ENCODE data around the gene INPP4B.

Gene INPP4B

DNA sequence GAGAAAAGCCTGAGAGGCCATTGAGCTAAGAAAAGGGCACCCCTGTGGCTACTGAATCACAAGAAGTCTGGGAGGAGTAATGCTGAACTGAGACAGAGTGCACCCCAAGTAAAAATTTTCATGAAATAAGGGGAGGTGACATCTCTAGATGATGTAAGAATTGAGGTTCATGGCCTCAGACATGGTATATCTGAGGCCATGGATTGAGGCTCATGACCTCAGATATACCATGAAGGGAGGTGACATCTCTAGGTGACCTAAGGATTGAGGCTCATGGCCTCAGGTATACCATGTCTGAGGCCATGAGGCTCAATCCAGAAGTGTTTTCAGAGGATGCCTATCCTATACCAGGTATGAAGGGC lies 560.9 kb downstream of the INPP4B start:
- no peak for DNase-seq (ENCODE audit: low spot score)

DNA sequence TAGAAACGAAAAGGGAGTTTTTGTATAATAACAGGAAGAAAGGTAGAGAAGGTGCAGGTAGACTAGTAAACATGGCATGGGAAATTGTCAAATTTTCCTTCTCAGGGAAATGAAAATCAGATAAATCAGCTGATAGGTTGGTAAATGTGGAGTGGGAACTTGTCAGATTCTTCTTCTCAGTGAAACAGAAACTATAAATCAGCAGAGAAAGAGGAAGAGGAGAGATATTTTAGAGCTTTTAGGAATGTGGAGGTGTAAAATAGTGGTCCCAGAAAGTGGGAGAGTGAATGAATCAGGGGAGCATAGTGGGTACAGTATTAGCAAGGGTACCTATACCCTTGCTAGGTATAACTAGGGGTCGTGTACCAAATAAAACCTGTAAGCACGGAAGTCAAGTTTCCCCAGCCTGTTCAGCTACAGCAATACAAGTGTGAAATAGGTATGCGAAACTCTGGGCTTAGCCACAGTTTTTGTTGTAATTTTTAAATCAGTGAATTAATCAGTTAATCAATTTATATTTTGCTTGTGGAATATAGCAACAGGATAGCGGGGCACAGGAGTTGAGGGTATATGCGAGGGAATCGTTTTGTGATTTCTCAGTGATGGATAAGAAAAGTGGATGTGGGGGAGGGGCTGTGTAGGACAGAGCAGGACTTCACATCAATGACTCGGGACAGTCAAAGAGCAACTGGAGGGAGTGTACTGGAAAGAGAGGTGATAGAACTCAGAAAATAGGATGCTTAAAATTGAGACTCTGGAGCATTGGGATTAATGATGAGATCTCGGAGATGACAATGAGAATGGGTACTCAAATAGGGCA lies 561.5 kb downstream of the INPP4B start:
- no peak for DNase-seq (ENCODE audit: low spot score)

DNA sequence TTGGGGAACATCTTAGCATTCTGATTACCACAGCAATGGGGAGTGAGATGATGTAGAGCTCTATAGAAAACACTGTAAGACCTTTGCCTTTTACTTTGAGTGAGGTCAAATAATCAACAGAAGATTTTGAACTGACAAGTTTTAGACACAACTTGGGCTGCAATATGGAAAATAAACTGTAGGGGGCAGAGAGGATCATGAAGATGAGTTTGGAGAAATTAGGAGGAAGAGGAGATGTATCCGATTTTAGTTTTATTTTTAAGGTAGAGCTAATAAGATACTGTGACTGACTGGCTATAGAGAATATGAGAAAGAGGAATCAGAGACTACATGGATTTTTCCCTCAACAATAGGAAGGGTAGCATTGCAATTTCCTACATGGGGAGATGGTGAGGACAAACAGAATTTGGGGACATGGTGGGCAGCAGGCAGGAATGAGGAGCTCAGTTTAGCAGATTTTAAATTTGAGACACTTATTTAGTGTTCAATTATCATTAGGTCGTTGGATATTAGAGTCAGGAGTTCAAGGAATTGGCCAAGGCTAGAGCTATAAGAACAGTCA lies 563.1 kb downstream of the INPP4B start:
- peak; percentile 50 for DNase-seq (ENCODE audit: low spot score)

DNA sequence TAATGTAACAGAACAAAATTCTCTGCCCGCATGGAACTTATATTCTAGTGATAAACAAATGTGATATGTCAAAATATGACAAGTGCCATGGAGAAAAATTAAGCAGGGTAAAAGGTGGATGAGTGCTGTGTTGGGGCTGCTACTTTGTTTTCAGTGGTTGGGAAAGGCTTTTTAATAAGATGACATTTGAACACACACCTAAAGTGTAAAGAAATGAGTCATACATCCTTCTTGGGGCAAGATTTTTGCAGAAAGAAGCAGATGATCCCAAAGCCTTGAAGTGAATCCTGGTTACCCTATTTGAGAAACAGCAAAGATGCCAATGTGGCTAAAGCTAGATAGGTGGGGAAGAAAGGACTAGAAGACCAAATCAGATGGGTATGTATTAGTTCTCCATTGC lies 564.1 kb downstream of the INPP4B start:
- DNase-seq (ENCODE audit: low spot score), result no peak

DNA sequence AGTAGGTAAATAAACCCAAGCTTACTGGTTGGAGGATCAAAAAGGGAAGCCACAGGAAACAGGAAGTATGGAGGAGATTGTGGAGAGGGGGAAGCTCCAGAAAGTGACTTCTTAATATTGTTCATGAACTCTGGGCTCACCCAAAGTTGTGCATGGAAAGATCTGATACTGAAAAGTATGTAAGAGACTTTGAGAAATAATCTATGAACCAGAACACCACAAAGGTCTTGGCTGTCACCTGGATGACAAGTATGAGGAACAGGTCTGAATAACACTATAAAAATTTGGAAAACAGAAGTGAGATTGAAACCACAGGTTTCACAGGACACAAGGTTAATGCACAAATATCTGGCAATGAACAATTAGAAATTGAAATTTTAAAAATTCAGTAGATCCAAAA lies 567.4 kb downstream of the INPP4B start:
- no peak for DNase-seq (ENCODE audit: low spot score)

DNA sequence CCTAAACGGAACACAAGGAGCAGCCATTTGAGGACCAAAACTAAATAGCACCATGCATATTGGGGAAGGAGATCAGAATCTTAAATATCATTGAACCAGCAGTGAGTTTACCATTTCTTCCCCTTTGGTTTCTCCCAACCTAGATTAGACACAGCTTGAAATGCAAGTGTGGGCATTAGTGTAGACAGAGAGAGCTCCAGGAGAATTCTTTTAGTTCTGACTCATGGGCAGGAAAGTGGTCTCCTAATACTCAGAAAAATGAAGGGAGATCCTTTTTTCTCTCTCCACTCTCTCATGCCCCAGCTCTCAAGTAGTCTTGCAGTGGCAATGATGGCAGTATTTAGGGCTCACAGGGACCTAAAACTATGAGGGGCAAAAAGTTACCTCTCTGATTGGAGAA lies 567.9 kb downstream of the INPP4B start:
- DNase-seq (ENCODE audit: low spot score), result no peak

DNA sequence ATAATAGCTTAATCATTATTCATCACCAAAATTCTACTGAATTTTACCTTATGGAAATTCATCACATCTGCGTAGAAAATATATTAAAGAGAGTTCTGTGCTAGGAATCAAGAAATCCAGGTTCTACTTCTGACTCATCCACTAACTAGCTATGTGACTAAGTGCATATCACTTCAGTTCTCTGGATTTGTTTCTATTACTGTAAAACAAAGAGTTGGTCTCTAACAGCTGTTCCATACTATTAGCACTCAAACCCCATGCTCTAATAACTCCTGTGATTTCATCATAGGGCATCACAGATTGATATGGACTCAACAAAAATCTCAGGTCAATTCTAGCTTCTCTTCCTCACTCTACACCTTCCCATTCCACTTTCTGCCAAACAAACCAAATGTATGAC lies 572.0 kb downstream of the INPP4B start:
- no peak for DNase-seq (ENCODE audit: low spot score)

DNA sequence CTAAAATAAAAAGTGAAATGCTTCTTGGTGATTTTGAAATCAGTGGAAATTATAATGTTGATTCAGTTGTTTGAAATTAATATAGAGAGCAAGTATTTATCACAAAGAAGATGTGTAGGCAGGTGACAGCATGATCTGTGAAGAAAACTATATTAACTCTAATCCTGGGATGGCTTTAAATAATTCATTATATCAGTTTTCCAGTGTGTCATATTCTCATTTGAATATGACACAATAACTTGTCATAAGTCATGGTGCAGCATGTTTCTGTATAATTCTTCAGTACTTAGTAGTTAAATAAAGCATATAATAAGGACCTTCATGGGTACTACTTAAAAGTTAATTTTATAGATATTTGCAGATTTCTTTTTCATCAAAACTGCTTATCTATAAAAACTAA lies 573.6 kb downstream of the INPP4B start:
- DNase-seq (ENCODE audit: low spot score), result no peak

DNA sequence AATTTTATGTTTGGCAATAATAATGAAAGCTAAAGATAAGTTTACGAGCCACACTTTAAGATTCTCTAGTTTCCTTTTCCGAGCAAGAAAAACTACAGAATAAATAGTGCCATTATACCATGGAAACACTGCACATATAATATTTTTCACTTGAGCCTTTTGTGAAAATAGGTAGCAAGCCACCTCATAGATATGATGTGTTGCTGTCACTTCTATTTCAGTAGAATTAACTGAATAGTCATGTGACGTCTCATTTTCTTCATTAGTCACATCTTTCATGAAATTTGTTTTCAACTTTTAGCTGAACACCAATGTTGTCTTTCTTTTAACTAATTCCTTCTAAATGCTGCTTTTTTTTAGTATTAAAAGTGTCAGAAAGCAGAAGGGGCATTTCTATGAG lies 574.3 kb downstream of the INPP4B start:
- no peak for DNase-seq (ENCODE audit: low spot score)

DNA sequence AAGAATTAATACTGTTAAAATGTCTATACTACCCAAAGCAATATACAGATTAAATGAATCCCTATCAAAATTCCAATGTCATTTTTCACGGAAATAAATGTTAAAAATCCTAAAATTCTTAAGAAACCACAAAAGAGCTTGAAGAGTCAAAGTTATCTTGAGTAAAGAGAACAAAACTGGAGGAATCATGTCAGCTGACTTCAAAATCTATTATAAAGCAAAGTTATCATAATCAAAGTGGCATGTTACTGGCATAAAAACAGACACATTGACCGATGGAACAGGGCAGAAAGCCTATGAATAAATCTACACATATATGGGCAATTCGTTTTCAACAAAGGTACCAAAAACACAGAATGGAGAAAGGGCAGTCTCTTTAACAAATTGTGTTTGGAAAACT lies 579.0 kb downstream of the INPP4B start:
- DNase-seq (ENCODE audit: low spot score), result no peak

DNA sequence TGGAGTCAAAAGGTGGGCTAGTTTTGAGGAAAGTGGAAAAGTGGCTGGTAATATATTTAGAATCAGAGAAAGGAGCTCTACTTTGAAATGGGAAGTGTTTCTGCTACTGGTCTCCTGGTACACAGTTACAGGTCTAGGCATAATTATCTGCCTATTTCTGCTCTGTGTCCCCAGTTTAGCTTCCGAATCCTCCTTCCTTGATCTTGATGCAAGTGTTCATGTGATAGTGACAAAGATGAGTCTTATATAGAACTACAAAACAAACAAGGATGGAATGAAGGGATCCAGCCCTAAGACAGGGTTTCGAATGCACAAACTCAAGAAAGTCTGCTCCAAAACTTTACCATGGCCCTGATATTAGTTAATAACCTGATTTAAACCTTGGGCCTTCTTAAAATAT lies 580.2 kb downstream of the INPP4B start:
- DNase-seq (ENCODE audit: low spot score), result no peak

DNA sequence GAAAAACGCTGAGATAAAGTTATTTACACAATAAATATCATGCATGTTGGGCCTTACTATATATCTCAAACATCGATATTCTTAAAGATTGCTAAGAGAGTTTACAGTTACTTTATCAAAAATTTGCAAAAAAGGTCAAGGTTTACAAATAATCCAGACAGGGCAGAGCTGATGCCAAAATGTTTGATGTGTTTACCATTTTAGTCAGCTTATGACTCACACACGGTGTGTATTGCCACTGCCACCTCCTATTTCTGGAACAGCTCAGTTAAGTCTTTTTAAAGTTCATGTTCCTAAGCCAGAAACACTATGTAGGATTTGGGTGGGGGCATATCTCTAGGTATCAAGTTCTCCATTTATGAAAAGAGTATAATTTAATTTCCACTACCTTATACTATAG lies 580.6 kb downstream of the INPP4B start:
- peak; percentile 37 for DNase-seq (ENCODE audit: low spot score)

DNA sequence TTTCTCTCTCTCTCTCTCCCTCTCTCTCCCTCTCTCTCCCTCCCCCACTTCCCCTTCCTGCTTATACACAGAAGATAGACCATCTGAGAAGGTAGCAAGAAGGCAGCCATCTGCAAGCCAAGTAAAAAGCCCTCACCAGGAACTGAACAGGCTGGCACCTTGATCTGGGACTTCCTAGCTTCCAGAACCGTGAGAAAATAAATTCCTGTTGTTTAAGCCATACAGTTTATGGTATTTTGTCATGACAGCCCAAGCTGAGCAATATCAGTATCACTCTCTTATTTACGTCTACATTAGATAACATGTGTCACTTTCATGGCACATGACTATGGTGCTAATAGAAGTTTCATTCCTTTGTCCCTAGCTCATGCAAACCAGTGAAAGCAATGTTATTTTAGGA lies 581.1 kb downstream of the INPP4B start:
- DNase-seq (ENCODE audit: low spot score), result no peak

DNA sequence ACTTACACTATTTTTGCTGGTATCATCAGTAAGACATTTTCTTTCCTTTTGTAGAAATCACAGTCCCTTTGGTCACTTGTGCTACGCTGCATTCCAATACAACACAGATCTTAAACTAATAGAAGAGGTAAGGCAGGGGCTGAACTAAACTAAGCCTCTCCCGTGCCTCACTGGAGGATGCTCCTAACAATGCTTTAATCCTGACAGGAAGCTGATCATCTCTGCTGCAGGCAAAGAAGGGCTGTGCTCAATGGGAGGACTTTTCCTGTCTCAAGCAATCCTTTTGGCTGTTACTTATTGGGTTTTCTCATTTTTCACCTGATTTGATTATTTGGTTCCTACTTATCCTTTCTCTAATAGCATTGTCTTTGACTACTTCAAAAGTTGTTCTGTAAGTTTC lies 583.1 kb downstream of the INPP4B start:
- no peak for DNase-seq (ENCODE audit: low spot score)

DNA sequence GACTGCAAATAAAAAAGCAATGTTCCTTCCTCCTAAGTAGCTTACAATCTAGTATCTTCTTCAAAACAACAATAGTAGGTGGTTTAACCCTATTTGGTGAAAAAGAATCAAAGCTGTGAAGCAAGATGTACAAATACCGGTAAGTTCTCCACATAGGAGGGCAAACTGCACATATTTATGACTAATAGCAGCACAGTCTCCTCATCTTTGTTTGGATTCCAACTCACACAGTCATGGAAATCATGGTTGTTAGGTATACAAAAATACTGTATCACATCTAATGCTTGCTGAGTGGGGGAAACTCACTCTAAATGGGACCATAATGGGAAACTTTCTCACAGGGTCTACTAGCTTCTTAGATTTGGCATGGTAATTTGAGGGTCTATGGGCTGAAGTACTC lies 597.2 kb downstream of the INPP4B start:
- no peak for DNase-seq (ENCODE audit: low spot score)

DNA sequence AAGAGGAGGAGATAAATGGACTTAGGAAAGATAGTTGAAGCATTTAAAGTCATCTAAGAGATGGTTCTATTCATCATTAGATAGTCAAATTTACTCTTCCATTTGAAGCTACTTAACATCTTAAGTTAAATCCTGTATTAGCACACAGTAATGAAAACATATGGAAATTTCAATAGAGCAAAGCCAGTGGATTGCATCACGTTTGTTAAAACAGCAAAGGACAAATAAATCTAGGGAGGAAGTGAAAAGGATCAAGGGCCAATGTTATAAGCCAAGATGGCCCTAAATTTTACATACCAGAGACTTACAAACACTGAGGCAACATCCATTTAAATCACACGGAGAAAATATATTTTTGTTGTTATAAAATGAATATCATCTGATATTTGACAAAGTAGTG lies 602.8 kb downstream of the INPP4B start:
- no peak for DNase-seq (ENCODE audit: low spot score)

DNA sequence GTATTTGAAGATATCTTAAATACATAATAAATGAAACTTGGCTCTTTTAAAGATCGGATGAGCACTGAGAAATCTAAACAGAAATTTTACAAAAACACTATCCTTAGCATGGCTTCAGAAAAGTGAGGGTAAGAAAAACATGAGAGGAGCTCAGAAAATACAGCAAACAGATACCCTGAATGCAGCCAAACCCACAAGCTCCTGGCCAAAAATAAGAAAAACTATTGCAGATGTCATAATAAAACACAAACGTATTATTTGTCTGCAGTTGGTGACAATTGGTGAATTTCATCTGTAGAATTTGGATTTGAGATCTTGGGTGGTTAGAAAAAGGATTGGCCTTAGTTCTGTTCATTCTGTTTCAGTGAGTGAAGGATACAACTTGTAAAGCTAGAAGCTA lies 603.9 kb downstream of the INPP4B start:
- no peak for DNase-seq (ENCODE audit: low spot score)

DNA sequence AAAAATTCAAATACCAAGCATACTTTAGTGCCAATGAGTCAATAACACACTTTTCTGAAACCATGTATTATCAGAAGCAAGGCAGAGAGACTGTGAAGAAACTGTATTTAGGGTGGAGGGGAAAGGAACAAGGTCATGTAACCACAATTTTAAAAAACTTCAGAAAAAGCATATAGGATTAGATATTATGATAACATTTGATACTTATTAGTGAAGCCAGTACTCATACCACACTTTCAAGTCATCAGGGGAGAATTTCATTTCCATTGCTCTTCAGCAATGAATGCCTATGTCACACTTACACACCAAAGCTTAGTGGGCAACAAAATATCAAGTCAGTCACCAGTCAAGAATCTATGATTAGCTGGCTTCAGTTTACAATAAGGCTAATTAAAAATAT lies 607.5 kb downstream of the INPP4B start:
- no peak for DNase-seq (ENCODE audit: low spot score)

DNA sequence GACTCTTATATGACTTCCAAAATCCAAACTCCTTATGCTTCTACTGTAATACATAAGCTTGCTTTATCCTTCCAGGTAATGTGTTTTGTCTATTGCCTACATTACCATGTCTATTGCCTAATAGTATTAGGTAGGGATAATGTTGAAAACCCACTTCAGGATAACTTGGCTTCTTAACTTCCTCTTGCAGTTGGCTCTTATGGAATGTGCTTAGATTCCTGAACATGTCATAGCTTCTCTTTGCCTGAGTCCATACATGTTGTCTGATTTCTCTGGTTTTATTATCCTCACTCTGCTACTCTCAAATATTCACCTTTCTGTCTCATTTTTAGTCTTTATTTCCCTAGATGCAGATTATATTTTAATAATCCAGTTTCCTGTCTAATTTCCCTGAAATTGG lies 609.8 kb downstream of the INPP4B start:
- no peak for DNase-seq (ENCODE audit: low spot score)

DNA sequence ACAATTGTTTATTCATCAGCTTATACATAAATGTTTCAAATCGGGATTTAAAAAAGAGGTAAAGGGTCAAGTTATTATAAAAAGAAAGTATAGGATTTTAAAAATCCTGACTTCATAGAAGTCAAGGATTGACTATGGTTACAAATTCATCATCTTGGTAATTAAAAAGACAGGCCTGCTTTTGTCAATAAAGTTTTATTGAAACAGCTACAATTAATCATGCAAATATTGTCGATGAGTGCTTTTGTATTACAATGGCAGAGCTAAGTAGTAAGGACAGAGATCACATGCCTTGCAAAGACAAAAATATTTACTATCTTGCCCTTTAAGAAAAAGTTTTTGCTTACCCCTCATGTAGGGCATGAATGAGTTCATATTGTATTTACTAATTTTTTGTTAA lies 614.3 kb downstream of the INPP4B start:
- no peak for DNase-seq (ENCODE audit: low spot score)

DNA sequence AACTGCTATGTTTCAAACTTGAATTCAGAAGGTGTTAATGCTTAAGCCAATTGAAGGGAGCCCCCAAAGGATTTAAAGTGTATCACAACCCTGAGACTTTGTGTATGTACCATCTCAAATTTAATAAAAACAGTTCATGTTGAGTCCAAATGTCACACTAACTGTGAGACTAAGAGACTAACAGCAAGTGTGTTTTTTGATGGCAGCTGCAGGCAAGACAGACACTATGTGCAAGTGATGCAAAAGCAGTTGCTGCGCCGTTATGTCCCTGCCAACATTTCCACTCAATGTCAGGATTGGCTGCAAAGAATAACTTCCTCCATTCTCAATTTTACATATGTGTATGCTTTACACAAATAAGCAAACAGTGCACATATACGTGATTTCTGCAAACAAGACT lies 615.1 kb downstream of the INPP4B start:
- no peak for DNase-seq (ENCODE audit: low spot score)

DNA sequence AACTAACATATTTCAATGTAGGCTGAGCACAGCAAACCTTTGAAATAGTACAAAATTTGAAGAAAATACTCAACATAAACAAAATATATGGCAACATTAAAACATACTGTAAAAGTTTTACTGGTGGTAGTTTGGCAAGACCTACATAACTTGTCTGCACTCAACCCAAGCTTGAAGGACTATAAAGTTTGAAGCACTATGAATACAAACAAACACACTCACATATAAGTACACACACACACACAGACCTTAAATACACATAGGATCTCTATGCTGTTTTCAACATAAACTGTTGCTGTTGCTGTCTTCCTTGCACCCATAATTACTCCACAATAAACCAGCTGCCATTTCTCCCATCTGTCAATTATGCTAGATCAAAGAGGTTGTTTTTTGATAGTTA lies 620.1 kb downstream of the INPP4B start:
- DNase-seq (ENCODE audit: low spot score), result no peak

DNA sequence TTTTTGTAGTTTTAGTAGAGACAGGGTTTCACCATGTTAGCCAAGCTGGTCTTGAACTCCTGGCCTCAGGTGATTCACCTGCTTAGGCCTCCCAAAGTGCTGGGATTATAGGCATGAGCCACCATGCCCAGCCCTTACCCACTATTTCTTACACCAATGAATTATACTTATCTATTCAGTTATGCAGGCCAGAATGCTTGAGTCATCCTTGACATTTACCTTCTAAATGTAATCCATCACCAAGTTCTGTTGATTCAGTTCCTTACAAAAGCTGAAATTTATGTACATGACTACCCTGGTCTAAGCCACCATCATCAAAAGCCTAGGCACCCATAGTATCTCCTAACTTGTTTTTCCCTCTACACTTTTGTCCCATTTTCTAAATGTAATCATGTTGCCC lies 624.0 kb downstream of the INPP4B start:
- no peak for DNase-seq (ENCODE audit: low spot score)

DNA sequence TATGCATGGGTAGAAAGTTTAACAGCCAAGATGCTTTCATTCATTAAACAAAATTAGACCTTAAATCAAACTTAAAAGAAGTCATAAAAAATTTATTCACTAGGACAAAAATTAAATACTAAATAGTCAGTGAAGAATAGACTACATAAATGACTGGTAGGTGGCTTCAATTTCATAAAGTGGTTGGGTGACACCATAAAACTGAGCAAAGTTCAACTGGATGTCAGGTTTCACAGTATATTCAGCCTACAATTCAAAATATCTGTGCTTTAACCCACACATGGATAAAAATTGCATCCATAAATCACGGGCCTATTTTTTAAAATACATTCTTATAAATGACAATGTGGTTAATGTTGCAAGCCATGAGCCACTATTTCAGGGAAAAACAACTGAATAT lies 627.4 kb downstream of the INPP4B start:
- DNase-seq (ENCODE audit: low spot score), result no peak
